ENCODE data around the gene UMAD1.

GRCh38 chr7:7713730-7714129 lies 73.2 kb downstream of the UMAD1 start:
- no peak for TF ChIP-seq CTCF (IDR thresholded peaks at IDR 0.05; ENCODE audit: insufficient read depth, low read depth, low read length)
- TF ChIP-seq EZH2 (IDR thresholded peaks at IDR 0.05; ENCODE audit: insufficient read depth, low read length) = no peak
